Suprapubic skin (tissue), 4 donors: ENCODE data around the gene IWS1.
"Not testable (repeated sequence)": the region's sequence is repeated elsewhere in the genome, so short reads cannot be mapped to it uniquely, and the experiment has no call there.

Source experiments
- EP300 ChIP-seq: sonication (generic); formaldehyde crosslinking; IDR thresholded peaks from one replicate; pipeline ENCODE4 v1.6.1; 2017; ENCODE audit warnings: antibody characterized with exemption
- POLR2A ChIP-seq, 2 donors: fragments of 450-650 bp; IDR thresholded peaks; one replicate each; pipeline ENCODE4 v1.6.1; 2017; ENCODE audit warnings: antibody characterized with exemption in 2 of 2, mild to moderate bottlenecking in 2 of 2, moderate library complexity in 2 of 2
- POLR2AphosphoS5 ChIP-seq, 3 donors: sonication (generic); formaldehyde crosslinking; IDR thresholded peaks; one replicate each; pipeline ENCODE4 v1.6.1; 2017; ENCODE audit warnings: antibody characterized with exemption in 3 of 3
- TF ChIP-seq, protein P1 (sequence below), 2 donors: fragments of 200-600 bp in 1 of 2; fragments of 450-650 bp in 1 of 2; sonication (generic) in 1 of 2; IDR thresholded peaks; one replicate each; pipeline ENCODE4 v1.5.1; 2016 to 2019; ENCODE audit warnings: antibody characterized with exemption in 2 of 2, mild to moderate bottlenecking in 1 of 2, moderate library complexity in 1 of 2

DNA sequence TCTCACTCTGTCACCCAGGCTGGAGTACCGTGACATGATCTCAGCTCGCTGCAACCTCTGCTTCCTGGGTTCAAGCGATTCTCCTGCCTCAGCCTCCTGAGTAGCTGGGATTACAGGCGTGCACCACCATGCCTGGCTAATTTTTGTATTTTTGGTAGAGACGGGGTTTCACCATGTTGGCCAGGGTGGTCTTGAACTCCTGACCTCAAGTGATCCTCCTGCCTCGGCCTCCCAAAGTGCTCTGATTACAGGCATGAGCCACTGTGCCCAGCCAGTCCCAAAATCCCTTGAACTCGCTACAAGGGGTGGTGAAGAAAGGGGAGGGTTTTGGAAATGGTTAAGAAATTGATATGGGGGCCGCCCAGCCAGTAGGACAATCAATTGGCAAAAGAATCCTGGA lies 73.9 kb downstream of the IWS1 start:
- TF ChIP-seq, protein P1, sequence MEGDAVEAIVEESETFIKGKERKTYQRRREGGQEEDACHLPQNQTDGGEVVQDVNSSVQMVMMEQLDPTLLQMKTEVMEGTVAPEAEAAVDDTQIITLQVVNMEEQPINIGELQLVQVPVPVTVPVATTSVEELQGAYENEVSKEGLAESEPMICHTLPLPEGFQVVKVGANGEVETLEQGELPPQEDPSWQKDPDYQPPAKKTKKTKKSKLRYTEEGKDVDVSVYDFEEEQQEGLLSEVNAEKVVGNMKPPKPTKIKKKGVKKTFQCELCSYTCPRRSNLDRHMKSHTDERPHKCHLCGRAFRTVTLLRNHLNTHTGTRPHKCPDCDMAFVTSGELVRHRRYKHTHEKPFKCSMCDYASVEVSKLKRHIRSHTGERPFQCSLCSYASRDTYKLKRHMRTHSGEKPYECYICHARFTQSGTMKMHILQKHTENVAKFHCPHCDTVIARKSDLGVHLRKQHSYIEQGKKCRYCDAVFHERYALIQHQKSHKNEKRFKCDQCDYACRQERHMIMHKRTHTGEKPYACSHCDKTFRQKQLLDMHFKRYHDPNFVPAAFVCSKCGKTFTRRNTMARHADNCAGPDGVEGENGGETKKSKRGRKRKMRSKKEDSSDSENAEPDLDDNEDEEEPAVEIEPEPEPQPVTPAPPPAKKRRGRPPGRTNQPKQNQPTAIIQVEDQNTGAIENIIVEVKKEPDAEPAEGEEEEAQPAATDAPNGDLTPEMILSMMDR (IDR thresholded peaks at IDR 0.05), result not testable (repeated sequence)
- not testable (repeated sequence) for TF ChIP-seq POLR2A (IDR thresholded peaks at IDR 0.05); POLR2AphosphoS5 (IDR thresholded peaks at IDR 0.05); EP300
